Measurements from ENCODE around the gene OR2V1. TPM values are rescaled to one million over a fixed set of nuclear protein-coding genes. Genes with fewer than 3 reads are reported as not detected.
"Not testable (repeated sequence)": the region's sequence is repeated elsewhere in the genome, so short reads cannot be mapped to it uniquely, and the experiment has no call there.

Gene OR2V1
- total RNA-seq, 3 donors from 2014 or later: not detected

GRCh38 chr5:181171782-181172181 is 40.8 kb upstream of the OR2V1 start:
- no peaks in the 10 kb centered on the region for H3K9me3 ChIP-seq
- H3K4me1 ChIP-seq (ENCODE audit: low read depth): peaks cover 10% of the 10 kb centered on the region
- no peak overlapping the region for H3K4me3 ChIP-seq
- DNase-seq: no peak
- intact Hi-C loops (cut with DNase I, micrococcal nuclease): no loop called here
- no peak for ATAC-seq
- TF ChIP-seq, protein P1, sequence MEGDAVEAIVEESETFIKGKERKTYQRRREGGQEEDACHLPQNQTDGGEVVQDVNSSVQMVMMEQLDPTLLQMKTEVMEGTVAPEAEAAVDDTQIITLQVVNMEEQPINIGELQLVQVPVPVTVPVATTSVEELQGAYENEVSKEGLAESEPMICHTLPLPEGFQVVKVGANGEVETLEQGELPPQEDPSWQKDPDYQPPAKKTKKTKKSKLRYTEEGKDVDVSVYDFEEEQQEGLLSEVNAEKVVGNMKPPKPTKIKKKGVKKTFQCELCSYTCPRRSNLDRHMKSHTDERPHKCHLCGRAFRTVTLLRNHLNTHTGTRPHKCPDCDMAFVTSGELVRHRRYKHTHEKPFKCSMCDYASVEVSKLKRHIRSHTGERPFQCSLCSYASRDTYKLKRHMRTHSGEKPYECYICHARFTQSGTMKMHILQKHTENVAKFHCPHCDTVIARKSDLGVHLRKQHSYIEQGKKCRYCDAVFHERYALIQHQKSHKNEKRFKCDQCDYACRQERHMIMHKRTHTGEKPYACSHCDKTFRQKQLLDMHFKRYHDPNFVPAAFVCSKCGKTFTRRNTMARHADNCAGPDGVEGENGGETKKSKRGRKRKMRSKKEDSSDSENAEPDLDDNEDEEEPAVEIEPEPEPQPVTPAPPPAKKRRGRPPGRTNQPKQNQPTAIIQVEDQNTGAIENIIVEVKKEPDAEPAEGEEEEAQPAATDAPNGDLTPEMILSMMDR (IDR thresholded peaks at IDR 0.05): no peak
- no peaks in the 10 kb centered on the region for H3K36me3 ChIP-seq (ENCODE audit: low read depth)

DNA sequence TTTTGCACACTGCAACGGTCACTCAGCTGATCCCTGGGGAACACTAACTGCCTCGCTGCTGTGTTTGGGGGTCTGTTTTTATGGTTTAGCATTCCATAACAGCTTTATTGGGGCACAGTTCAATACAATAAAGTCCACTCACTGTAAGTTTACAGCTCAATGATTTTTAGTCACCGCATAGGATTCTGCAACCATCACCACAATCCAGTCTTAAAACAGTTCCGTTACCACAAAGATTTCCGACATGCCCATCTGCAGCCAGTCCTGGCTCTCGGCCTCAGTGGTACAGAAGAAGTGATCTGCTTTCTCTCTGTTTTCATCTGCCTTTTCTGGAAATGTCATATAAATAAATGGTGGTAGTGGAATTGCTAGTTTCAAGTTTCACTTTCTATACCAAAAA is 40.0 kb upstream of the OR2V1 start:
- Histone ChIP-seq H3K9me3 (no peaks in the 10 kb centered on the region), H3K36me3 (ENCODE audit: low read depth) (no peaks in the 10 kb centered on the region), H3K4me1 (ENCODE audit: low read depth) (peaks cover 10% of the 10 kb centered on the region), H3K4me3 (no peak overlapping the region)
- intact Hi-C loops (cut with DNase I, micrococcal nuclease): no loop called here
- TF ChIP-seq, protein P1 (IDR thresholded peaks at IDR 0.05): no peak
- ATAC-seq: no peak
- DNase-seq: no peak

DNA sequence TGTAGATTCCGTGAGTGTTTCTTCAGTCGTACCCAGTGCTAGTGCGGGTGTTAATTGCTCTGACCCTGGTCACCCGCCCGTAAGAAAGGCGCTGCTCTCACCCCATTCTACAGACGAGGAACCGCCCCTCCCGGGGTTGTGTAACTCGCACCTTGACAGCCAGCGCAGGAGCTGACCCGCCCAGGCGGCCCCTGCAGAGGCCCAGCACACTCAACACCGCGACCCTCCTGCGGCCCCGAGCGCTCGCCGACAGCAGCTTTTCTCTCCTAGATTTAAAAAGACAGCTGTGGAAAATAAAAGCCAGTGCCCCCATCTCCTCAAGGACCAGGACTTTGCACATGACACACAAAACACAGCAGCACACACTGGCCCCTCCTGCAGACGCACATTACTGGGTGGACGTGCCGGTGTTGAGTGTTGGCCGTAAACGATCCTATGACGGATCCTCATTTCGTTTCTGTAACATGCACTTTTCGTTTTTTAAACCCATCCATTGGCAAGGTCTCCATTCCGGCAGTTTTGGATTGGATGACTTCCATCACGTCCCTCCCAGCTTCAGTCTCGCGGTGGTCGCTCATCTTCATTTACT is 39.4 kb upstream of the OR2V1 start:
- Histone ChIP-seq H3K4me1 (ENCODE audit: low read depth) (peaks cover 10% of the 10 kb centered on the region), H3K9me3 (no peaks in the 10 kb centered on the region), H3K36me3 (ENCODE audit: low read depth) (no peaks in the 10 kb centered on the region), H3K4me3 (no peak overlapping the region)
- intact Hi-C loops (cut with DNase I, micrococcal nuclease): no loop called here
- no peak for DNase-seq
- TF ChIP-seq, protein P1 (IDR thresholded peaks at IDR 0.05): no peak
- peak; percentile 41 for ATAC-seq

DNA sequence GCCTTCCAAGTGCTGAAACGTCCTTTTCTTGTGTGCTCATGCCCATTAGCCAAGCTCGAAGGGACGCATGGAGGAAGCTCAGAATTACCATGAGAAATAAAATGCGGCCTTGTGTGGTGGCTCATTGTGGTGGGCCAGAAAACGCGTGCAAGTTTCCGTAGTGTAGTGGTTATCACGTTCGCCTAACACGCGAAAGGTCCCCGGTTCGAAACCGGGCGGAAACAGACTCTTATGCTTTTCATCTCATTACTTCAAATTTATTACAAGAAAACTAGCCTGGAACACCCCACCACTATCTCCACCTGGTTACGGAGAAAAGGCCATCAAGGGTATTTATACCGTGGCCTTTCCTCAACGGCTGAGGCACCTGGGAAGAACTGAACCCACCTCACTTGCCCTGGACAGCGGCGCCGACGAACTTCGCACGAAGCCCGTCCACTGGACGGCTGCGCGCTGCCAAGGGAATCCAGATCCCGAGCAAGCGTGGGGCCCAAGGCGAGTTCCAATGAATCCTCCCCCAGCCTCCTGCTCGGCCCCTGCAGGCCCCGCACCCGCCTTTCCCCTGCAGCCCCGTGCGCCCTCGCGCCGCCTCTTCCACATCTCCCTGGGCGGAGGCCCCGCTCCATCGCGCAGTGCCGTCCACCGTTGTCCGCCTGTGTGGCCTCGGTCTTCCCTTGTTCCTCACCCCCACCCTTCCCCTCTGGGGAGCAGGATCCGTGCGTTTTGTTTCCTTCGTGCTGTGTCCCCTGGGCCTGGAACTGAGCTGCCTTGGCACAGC is 38.7 kb upstream of the OR2V1 start:
- DNase-seq (peak in 1 of 3 donors; percentile 42), ATAC-seq (peak; percentile 42)
- H3K36me3 ChIP-seq (ENCODE audit: low read depth); H3K9me3 ChIP-seq; intact Hi-C loops (cut with DNase I, micrococcal nuclease); H3K4me1 ChIP-seq (ENCODE audit: low read depth); H3K4me3 ChIP-seq: not testable (repeated sequence)

GRCh38 chr5:181168595-181169118 is 37.7 kb upstream of the OR2V1 start:
- intact Hi-C loops (cut with DNase I, micrococcal nuclease): no loop called here
- Histone ChIP-seq H3K9me3 (no peaks in the 10 kb centered on the region), H3K4me1 (ENCODE audit: low read depth) (peaks cover 10% of the 10 kb centered on the region), H3K4me3 (no peak overlapping the region), H3K36me3 (ENCODE audit: low read depth) (no peaks in the 10 kb centered on the region)
- ATAC-seq (no peak), DNase-seq (no peak)
- TF ChIP-seq, protein P1 (IDR thresholded peaks at IDR 0.05): no peak

DNA sequence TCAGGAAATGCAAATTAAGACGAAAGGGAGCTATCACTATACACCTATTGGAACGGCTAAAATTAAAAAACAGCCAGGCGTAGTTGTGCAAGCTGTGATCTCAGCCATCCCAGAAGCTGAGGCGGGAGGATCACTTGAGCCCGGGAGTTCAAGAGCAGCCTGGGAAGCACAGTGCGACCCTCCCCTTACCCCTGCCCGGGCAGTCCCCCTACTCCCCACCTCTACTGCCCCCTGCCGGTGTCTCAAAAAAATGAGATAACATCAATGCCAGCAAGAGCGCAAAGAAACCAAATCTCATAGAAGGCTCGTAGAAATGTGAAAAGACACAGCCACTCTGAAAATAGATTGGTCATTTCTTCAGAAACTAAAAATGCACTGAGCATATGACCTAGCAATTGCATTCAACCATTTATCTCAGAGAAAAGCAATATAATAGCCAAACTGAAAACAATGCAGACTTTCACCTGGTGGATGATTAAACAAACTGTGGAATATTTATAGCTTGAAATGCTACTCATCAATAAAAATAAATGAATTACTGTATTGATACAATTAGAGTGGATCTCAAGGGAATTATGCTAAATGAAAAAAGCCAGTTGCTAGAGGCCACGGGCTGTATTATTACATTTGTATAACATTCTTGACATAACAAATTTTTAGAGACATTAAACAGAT is 37.0 kb upstream of the OR2V1 start:
- no peak overlapping the region for H3K4me3 ChIP-seq
- peaks cover 10% of the 10 kb centered on the region for H3K4me1 ChIP-seq (ENCODE audit: low read depth)
- DNase-seq (no peak), ATAC-seq (no peak)
- TF ChIP-seq, protein P1 (IDR thresholded peaks at IDR 0.05): no peak
- intact Hi-C loops (cut with DNase I, micrococcal nuclease): no loop called here
- no peaks in the 10 kb centered on the region for H3K9me3 ChIP-seq
- H3K36me3 ChIP-seq (ENCODE audit: low read depth): no peaks in the 10 kb centered on the region

Data from mucosa of descending colon (tissue), 3 donors.